HG03521 (cell line): Measurements from ENCODE around the gene CSNK1A1.
"Not testable (repeated sequence)": the region's sequence is repeated elsewhere in the genome, so short reads cannot be mapped to it uniquely, and the experiment has no call there.

Experiments used
- ATAC-seq: cut with Tn5 transposase; IDR thresholded peaks from one replicate; pipeline ENCODE4 v1.9.1; 2021; ENCODE audit warnings: mild to moderate bottlenecking, moderate library complexity; ENCODE audit not compliant: unreplicated experiment

The CSNK1A1 gene

DNA sequence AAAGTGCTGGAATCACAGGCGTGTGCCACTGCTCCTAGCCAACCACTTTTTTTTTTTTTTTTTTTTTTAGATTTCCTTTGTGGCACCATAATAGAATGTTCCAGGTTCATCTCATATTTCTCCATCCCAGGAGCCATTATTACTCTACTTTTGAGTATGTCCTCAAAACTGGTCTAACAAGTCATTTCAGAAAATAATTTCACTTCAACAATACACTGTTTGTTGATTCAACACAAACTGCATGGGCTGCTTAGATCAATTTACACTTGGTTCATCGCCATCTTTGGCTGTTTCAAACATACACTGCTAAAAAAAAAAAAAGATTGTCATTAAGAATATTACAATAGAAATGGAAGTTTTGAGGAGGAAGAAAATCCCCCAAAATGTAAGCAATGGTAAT lies 57.9 kb downstream of the CSNK1A1 start:
- no peak for ATAC-seq

DNA sequence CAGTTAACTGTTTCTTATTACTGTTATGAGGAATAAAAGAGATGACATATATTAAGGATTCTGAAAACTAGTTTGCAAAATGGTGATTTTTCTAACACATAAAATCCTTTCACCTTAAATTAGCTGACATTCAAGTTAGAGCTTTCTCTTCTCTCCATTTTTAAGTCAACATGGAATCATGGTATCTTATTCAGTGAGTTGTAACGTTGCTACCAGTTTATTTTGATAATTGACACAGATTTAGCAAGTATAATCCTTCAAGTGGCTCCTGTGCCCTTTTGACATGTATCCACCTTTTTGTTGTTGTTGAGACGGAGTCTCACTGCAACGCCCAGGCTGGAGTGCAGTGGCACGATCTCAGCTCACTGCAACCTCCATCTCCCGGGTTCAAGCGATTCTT lies 58.5 kb downstream of the CSNK1A1 start:
- no peak for ATAC-seq

DNA sequence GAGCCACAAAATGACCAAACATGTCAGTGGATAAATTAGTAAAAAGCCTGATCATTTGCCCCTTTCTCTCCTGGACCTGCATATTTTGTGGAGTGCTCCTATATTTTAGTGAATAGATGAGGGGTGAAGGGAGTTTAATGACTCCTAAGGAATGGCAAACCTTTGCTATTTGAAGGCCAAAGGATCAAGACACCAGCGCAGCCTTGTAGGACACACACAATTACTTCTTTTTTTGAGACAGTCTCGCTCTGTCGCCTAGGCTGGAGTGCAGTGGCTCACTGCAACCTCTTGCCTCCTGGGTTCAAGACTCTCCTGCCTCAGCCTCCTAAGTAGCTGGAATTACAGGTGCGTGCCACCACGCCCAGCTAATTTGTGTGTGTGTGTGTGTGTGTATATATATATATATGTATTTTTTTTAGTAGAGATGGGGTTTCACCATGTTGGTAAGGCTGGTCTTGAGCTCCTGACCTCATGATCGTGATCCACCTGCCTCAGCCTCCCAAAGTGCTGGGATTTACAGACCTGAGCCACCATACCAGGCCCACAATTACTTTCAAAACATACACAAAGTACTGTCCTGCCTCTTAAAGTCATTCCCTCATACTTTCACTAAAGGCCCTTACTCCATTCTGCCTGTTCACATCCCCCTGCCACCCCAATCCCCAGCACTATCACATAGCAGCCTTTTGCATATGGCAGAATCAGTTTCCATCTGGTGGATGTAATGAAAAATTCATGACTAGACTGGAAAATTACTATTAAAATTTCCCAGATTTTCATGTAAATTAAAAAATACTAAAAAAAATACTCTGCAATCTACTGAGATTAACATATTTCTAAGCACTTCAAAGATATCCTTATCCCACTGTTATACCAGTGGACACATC lies 60.4 kb downstream of the CSNK1A1 start:
- ATAC-seq: no peak

DNA sequence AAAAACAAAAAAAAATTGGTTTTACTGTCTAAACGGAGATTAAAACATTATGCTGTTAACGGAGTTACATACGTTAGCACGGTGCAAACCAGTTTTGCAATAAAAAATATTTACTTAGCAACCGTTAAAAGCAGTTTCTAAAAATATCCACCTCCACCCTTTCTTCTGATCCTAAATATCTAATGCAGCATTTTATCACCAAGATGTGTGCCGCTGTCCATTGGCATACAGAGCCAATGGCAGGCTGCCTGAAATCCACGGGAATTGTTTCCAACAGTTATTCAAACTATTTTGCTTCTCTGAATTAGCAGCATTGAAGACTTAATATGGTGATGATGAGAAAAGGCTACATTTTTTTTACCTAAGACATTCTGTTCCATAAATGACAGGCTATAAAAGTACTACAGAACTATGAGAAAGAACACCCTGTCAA lies 61.6 kb downstream of the CSNK1A1 start:
- no peak for ATAC-seq

DNA sequence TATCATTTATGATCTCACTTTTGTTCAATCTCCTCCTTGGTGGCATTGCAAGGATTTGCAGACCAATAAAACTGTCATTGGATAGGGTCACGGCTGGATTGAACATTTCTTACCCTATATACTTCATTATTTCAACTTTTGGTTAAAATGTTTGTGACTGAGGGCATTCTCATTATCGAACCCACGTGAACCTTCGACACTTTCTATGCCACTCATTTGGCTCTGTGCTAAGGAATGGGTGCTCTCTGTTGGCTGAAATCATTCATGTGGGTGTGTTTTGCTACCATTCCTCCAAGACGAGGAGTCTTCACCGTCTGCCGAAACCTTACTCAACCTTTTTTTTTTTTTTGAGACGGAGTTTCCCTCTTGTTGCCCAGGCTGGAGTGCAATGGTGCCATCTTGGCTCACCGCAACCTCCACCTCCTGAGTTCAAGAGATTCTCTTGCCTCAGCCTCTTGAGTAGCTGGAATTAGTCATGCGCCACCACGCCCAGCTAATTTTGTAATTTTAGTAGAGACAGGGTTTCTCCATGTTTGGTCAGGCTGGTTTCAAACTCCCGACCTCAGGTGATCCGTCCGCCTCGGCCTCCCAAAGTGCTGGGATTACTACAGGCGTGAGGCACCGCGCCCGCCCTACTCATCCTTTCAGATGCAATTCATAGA lies 62.5 kb downstream of the CSNK1A1 start:
- ATAC-seq: no peak

DNA sequence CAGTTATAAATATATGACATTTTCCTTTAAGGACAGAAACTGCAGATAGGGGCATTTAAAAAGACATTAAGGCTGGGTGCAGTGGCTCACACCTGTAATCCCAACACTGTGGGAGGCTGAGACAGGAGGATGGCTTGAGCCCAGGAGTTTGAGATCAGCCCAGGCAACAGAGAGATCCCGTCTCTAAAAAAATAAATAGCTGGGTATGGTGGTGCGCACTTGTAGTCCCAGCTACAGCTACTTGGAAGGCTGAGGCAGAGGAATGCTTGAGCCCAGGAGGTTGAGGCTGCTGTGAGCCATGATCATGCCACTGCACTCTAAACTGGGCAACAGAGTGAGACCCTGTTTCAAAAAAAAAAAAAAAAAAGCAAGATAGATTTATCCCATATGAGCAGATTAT lies 63.6 kb downstream of the CSNK1A1 start:
- no peak for ATAC-seq

DNA sequence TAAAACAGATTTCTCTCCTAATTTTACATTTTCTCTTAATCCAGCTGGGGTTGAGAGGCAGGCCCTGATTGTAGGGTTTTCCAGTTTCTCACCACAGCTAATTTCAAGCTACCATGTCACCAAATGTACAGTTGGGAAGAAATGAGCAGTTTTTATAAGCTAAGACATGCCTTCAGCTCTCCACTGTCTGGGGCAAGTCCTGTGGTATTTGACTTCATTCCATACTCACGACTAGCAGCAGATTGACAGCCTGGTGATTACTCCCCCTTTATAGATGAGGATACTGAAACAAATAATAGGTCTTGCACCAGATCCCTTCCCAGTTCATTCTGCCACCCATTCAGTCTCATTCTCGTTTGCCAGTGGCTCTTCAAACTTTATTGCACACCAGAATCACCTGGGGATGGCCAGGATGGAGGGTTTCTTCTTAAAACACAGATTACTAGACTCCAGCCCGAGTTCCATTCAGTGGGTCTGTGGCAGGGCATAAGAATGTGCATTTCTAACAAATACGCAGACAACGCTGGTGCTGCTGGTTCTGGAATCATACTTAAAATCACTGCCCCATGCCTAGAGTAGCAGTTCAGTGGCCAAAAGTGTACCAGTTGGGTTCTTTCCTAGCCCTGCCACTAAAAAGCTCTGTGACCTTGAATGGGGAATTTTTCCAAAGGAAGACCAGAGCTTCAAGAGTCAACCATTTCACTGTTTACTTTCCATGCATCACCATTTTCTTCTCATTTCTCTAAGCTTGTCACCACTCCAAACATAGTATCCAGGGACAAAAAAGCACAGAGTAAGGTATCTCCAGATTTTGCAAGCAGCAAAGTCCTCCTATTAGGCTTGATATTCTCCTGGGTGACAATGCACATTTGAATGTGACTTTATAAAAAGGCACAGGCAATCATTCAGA lies 64.3 kb downstream of the CSNK1A1 start:
- ATAC-seq: no peak

DNA sequence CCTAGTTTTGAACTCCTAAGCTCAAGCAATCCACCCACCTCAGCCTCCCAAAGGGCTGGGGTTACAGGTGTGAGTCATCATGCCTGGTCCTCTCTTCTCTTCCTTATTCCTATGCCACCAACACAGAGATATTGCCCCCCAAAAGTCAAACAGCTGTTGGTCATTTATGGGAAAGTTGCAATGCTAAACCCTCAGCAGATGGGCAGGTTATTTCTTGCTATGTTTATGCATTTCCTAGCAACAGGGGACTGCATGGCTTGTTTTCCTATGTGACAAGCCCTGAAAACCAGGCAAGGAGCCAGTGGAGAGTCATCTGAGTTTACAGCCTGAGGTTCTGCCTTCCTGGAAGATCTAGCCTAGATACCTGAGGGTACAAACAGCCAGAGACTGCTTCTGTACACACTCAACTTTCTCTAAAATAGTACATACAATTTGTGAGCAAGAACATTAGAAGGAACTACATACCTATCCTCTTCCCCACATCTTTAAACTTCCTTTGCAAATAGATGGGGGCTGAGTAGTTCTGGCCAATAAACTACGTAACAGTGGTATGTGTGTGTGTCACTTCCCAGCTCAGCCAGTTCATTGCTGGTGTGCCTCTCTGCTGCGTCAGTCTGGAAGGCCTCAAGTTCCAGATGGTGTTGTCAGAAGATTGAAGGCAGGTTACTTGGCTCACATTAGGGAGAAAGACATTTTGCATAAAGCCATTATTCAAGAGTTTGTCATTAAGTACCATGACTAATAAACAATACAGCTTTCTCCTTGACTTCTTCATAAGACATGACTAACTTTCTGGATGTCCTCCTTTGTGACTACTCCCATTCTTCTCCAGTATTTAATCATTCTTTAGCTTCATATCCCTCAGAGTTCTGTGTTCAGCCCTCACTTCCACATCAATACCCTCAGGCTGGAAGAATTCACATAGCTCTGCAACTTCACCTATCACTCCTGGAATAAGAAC lies 65.3 kb downstream of the CSNK1A1 start:
- no peak for ATAC-seq

DNA sequence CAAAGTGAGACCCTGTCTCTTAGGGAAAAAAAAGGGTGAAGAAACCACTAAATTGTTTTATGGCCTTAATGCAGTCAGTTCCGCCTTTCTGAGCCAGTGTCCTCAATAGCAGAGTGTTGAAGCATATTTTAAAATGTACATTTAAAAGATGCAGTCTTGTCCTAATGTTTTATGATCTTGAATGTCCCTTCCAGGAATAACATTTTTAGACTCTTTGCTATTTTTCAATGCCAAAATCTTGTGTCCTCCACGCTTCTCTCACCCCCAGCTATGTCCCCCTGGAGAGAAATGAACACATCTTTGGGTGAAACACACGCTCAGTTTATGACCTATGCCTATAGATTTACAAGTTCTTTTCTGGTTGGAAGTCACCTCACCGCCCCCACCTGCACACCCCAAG lies 69.8 kb downstream of the CSNK1A1 start:
- no peak for ATAC-seq

DNA sequence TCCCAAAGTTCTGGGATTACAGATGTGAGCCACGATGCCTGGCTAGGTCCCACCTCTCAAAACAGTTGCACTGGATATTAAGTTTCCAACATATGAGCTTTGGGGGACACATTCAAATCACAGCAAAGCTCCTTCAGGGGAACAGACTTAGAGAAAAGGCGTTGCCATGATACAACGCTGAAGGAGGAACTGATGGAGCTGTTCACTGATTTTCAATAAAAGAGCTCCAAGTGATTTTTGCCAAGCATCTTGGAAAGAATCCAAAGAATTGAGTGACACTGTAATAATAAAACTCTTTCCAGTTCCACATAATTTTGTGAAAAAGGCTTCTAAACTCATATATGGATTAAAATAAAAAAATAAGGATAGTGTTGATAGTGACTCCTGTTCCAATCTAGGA lies 72.5 kb downstream of the CSNK1A1 start:
- no peak for ATAC-seq

DNA sequence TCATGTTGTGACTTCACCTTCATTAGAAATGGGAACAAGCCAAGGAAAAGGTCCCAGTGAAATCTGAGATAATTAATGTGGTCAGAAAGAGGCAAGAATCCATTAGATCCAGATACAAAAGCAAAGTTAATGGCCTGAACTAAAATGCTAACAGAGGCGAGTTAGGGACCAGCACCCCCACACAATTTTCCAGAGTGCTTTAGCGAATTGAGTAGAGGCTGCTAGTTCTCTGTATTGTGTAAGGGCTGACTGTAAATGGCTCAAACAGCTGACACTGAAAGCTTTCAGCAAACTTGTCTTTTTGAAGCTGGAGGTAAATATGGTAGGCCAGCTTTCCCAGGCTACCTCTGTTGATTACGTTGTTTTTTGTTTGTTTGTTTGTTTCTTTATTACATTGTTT lies 75.5 kb downstream of the CSNK1A1 start:
- ATAC-seq: no peak

DNA sequence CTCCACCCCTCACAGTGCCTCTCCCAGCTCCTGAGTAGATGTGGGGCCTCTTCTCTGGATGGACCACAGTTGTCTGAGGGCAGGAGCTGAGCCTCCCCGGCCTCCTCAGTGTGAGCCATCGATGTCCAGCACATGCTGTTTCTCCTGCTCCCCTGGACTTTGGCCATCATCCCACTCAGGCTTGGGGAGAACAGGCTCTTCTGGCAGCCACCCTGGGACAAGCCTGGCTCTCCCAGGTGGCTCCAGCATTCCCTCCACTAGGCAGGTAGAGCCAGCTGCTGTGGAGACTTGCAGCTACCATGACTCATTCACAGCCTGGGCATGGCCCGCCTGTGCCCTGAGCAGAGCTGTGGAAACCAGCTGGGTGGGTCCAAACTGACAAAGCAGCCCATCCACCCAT lies 77.0 kb downstream of the CSNK1A1 start:
- no peak for ATAC-seq

DNA sequence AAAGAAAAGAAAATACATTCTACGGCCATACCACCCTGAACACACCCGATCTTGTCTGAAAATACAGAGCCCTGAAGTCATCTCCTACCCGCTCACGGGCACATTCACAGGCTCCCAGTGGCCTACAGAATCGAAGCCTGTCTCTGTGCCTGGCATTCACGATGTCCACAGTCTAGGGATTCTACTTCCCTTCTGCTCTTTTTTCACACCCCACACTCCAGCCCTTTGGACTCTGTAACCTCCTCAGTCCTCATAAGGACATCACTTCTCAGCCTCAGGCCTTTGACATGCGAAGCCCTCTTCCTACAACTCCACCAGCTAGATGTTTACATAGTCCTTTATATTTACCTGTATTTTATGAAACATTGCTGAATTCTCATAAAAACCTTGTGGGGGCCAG lies 77.8 kb downstream of the CSNK1A1 start:
- no peak for ATAC-seq

DNA sequence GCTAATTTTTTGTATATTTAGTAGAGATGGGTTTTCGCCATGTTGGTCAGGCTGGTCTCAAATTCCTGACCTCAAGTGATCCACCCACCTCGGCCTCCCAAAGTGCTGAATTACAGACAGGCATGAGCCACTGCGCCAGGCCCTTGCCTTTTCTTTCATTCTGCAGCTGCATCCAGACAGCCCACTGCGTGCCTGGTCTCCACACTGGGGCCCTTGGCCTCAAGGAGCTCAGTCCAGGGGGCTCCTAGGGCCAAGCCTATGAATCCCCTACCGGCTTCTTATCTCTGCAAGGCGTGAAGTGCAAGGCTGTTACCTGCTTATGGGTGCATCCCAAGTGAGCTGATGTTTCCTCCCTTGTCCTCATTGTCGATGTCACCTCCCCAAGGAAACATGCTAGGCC lies 78.8 kb downstream of the CSNK1A1 start:
- no peak for ATAC-seq

DNA sequence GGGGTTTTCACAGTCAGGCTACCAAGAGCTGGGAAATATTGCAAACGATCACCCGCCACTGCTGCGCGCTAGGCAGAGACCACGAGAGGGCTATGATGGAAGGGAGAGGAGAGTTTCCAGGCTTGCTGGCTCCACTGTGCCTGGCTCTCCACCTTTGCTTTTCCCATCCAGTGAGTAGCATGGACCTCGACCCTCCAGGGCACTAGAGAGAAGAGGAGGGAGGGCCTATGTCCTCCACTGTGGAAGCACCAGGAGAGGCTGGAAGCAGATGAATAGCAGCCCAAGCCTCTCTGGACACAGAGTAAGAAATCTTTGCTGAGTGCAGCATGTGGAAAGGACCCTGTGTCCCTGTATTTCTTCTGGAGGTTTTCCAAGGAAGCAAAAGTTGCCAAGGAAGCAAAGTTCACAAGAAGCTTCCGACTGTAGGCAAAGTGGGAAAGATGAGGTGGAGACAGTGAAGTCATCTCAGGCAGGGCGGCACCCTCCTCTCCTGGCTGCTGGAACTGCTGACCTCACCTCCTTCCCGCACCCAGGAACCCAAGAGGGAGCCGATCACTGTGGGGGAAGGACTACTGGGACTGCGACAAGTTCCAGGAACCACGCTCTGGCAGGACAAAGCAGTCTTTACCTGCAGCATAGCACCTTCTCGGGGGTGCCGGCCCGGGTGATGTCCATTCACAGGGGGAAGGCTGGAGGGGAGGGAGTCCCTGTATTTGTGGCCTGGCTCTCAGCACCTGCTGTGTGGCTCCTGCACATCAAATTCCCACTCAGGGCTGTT lies 79.6 kb downstream of the CSNK1A1 start:
- ATAC-seq: no peak

DNA sequence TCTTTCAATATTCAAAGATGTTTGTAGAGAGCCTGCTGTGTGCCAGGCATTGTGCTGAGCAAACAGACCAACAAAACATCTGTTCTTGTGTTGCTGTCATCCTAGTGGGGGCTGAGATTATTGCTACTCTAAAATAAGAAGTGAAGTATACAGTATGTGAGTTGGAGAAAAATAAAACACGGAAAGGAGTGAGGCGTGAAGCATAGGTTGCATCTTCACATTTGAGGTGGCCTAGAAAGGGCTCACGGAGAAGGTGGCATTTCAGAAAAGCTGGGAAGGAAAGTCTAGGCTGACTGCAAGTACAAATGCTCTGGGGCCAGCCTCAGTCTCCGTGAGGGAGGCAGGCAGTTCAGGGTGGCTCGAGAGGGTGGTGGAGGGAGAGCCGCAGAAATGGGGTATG lies 80.3 kb downstream of the CSNK1A1 start:
- no peak for ATAC-seq

DNA sequence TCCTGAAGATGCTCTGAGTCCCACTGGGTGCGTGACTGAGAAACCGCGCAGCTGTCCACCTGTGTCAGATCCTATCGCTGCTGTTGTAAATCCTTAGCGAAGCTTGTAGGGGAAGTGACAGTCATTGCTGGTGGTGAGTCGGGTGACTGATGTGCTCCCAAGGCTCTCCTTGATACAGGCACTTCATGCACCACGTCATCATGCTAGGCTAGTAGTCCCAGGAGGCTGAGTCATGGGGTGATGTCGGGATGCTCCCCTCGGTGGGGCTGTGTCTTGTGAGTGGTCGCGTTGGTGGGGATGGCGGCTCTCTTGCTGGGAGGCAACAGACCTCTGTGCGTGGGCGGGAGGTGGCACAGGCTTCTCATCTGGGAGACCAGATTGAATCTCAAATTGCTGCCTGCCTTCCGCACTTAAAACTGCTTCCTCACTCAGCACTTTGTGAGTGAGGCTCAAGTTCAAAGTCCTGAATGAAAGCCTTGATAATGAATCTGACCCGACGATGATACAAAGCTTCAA lies 84.7 kb downstream of the CSNK1A1 start:
- no peak for ATAC-seq

DNA sequence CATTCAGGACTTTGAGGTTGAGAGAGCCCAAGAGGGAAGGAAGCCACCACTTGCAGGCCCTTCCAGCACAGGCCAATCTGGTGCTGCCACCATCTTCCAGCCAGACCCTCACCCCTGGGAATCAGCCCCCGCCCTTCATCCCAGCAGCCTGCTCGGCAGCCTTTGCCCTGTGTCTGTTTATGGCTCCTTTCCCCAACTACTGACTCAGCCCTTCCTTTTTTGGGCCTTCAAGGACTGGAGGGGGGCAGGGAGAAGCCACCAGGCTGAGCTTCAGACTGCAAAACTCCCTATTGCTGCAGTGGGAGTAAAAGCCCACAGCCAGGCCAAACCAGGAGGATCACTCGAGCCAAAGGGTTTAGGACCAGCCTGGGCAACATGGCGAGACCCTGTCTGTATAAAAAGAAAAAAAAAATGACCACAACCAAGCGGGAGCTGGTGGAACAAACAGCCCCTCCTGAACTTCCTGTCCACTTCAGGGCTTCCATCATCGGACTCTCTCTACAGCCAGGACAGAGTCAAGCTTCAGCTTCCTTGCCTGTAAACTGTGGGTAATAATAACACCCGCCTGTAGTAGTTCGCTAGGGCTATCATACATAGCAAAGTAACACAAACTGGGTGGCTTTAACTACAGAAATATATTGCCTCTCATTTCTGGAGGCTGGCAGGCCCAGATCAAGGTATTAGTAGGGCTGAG lies 86.3 kb downstream of the CSNK1A1 start:
- no peak for ATAC-seq

DNA sequence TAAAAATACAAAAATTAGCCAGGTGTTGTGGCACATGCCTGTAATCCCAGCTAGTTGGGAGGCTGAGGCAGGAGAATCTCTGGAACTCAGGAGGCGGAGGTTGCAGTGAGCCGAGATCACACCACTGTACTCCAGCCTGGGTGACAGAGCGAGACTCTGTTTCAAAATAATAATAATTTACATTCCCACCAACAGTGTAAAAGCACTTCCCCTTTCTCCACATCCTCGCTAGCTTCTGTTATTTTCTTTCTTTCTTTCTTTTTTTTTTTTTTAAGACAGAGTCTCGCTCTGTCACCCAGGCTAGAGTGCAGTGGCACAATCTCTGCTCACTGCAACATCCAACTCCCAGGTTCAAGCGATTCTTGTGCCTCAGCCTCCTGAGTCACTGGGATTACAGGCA lies 89.3 kb downstream of the CSNK1A1 start:
- not testable (repeated sequence) for ATAC-seq
